SIG-M5 treated with dmso at 0.1 percent for 504 hours (cell line): ENCODE measurements around the gene CLMP.
"Not testable (repeated sequence)": the region's sequence is repeated elsewhere in the genome, so short reads cannot be mapped to it uniquely, and the experiment has no call there.

Experiments
- DNase-seq: peaks from one replicate; lab custom pipeline; 2025; ENCODE audit not compliant: unreplicated experiment; lab: John Stamatoyannopoulos, UW

Gene CLMP

GRCh38 chr11:123087657-123088056 is 107.4 kb downstream of the CLMP start:
- not testable (repeated sequence) for DNase-seq

- no peak for DNase-seq
Measured at GRCh38 chr11:123086305-123086704, 108.7 kb downstream of the CLMP start.

- DNase-seq: no peak
Measured at GRCh38 chr11:123085497-123085896, 109.6 kb downstream of the CLMP start.

- DNase-seq: no peak
Measured at GRCh38 chr11:123084454-123084853, 110.6 kb downstream of the CLMP start.

GRCh38 chr11:123083623-123084029 is 111.4 kb downstream of the CLMP start:
- peak; percentile 60 for DNase-seq

DNA sequence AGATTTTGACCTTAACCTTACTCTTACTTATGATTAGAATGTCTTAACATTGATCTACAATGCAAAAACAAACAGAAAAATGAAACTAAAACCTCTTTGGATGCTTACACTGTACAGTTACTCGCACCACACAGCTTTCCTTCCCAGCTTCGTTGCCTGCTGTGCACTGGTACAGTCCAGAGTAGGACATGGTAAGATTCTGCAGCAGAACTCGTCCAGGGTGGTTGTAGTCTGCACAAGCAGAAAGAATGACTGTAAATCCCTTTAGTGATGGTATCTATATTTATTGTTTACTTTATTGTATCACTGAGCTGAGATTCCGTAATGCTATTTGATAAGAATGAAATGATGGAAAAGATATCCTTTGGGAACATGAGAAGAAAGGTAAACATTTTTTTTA is 112.1 kb downstream of the CLMP start:
- no peak for DNase-seq

DNA sequence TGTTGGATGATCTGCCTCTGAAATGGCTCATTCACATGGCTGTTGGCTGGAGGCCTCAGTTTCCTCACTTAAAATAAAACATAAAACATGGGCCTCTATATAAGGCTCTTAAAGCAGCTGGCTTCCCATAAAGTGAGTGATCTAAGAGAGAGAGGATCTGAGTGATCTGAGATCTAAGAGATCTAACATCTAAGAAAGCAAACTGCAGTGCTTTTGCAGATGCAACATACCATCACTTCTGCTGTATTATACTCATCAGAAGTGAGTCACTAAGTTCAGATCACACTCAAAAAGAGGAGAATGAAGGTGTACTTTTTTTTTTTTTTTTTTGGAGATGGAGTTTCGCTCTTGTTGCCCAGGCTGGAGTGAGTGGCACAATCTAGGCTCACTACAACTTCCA is 115.0 kb downstream of the CLMP start:
- DNase-seq: no peak

DNA sequence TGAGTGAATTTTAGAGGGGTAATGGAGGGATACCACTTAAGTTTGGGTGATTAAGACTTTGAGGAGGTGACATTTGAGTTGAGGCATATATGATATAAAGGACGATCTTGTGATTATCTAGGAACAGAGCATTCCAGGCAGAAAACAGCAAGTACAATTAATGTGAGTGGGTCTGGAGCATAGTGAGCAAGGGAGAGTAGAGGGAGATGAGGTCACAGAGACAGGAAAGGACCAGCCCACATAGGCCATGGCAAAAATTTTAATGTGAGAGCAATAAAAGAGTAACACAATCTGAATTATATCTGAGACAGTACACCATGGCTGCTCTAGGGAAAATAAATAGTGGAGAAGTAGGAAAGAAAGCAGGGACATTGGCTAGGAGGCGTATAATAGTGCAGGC is 118.6 kb downstream of the CLMP start:
- no peak for DNase-seq

- DNase-seq: no peak
Measured at GRCh38 chr11:123073343-123074057, 121.5 kb downstream of the CLMP start.

GRCh38 chr11:123072762-123073161 is 122.3 kb downstream of the CLMP start:
- DNase-seq: no peak

GRCh38 chr11:123072332-123072761 is 122.7 kb downstream of the CLMP start:
- no peak for DNase-seq

DNA sequence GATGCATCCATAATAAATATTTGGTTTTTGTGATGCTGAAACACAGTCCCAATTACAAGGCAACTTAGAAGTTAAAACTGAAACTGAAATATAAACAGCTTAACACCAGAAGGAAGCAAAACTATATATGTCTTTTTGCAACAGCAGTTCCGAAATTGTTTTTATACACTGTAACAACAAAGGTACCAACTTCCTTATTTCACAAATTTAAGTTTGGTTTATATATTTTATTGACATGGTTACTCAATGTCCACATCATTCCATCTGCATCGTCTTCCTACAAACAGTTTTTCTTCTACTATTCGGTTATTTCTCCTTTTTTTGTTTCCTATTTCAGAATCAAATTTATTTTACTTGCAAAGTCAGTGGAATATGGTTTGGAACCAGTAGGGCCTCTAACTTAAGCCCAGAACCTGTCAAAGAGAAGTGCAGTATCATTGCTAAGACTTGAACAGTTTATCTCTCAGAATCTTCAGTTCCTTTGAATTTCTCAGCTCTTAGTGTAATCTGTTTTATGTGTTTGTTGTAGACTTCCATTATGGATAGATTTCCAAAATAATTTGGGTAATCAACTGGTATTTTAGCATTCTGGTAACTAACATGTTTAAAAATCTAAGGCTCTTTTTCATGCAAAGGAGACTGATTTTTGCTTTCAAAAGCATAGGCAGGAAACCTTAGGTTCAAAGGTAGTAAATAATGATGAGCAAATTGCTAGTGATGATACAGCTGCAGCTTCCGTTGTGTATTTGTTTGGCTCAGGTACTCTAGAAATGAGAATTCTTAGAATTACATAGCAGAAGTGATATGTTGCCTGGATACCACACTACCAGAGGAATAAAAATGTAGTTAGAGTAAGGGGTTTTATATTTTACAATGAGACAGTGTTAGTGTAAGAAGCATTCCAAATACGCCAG is 124.9 kb downstream of the CLMP start:
- DNase-seq: peak; percentile 54

- no peak for DNase-seq
Measured at GRCh38 chr11:123065621-123066020, 129.4 kb downstream of the CLMP start.

GRCh38 chr11:123063826-123064657 is 131.0 kb downstream of the CLMP start:
- no peak for DNase-seq

- peak; percentile 58 for DNase-seq
Measured at GRCh38 chr11:123062892-123063825, 131.9 kb downstream of the CLMP start.

DNA sequence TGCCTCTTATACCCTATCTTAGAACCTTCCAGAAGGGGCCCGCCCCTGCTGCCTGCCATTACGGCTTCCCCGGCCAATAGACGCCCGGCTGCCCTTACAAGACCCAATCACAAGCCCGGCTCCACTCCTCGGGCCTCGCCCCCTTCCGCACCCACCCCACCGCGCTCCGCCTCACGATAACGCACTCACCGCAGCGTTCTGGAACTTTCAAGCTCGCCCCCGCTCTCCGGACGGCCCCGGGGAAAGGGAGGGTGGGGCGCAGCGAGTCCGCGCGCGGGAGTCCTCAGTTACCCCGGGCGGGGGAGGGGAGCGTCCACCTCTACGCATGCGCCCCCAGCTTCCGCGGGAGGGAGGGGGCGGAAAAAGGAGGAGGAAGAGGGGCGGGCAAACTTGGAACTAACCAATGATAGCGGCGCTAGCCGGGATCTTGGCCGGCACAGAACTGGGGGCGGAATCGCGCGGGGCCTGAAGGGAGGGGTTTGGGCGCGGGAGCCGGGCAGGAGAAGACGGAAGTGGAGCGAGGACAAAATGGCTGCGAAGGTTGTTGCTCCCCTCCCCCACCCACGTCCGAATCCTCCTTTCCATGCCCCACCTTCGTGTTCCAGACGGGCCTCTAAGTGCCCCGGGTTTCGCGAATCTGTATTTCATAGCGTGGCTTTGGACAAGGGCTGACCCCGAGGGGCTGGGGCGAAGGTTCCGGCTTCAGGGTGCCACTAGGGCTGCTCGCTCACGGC is 132.7 kb downstream of the CLMP start:
- peak; percentile 97 for DNase-seq

DNA sequence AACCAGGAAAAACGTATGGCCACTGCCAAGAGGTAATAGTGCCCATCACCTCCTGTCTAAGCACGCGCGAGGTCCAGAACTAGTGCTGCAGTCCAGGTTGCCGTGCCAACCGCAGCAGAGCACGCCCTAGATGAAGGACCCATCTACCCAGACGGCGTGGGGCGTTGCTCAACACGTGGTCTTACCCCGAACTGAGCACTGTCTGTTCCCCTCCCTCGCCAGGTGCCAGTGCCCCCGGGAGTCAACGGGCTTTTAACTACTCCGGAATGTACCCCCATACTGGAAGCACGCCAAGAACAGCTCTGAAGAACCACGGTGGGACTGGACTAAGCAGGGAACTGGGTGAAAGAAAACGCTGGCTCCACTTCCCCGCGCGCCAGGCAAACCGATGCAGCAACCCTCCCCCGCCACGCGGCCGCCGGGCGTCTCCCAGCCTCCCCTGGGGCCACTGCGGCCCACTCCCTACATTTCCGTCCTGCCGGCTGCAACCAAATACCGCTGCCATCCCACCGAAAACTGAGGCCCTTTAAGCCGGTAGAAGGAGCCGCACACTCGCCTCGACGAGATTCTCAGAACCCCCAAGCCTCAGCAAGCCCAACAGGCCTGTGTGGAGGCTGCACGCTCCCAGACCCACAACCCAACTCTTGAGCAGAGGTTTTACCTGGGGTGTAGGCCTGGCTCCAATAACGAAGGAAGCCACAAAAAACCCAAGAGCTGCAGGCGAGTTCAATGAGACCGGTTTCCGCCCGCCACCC is 133.5 kb downstream of the CLMP start, which contains the start of gene HSPA8:
Gene HSPA8, minus strand, starts transcription at position 734 of the 755 bp plus-strand sequence. CDS start 812 bp downstream, outside the sequence.
- peak; percentile 53 for DNase-seq

GRCh38 chr11:123060277-123061000 is 134.6 kb downstream of the CLMP start:
- DNase-seq: no peak
